ENCODE results near the gene CAPZA1. TPM values are rescaled to one million over a fixed set of nuclear protein-coding genes. Genes with fewer than 3 reads are reported as not detected.

Gene CAPZA1
- total RNA-seq, 2 donors from 2014 or later, result 284 to 302 TPM

DNA sequence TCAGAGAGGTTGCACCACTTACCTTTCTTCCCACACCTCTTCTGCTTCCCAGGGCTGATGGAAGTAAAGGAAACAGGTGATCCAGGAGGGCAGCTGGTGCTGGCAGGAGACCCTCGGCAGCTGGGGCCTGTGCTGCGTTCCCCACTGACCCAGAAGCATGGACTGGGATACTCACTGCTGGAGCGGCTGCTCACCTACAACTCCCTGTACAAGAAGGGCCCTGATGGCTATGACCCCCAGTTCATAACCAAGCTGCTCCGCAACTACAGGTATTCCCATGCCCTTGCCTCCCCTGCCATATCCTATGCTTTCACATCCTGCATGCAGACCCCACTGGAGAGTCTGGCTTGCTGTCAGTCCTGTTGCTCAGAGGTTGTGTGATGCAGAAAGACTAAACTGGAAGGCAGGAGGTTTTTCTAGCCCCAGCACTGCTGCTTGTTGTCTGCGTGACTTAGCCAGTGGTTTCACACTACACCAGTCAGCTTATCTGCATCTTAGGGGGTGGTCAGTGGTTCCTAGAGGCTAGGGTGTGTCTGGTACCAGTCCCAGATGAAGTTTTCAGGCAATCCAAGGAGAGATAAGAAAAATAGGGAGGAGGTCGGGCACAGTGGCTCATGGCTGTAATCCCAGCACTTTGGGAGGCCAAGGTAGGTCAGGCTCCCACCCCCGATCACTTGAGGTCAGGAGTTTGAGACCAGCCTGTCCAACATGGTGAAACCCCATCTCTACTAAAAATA, 77.1 kb downstream of the CAPZA1 start:
- ATAC-seq (replicated peaks), result no peak
- Mint-ChIP-seq H3K4me3 (no peak overlapping the region), H3K4me1 (peaks cover 12% of the 10 kb centered on the region), H3K27ac (no peak overlapping the region), H3K9me3 (no peaks in the 10 kb centered on the region), H3K36me3 (ENCODE audit: low read depth) (peaks cover 33% of the 10 kb centered on the region), H3K27me3 (no peaks in the 10 kb centered on the region)

GRCh38 chr1:112697781-112698201, 78.2 kb downstream of the CAPZA1 start:
- H3K36me3 Mint-ChIP-seq (ENCODE audit: low read depth), result peaks cover 32% of the 10 kb centered on the region
- H3K27ac Mint-ChIP-seq, result no peak overlapping the region
- no peak for ATAC-seq (replicated peaks)
- peaks cover 22% of the 10 kb centered on the region for H3K4me1 Mint-ChIP-seq
- no peak overlapping the region for H3K4me3 Mint-ChIP-seq
- no peaks in the 10 kb centered on the region for H3K27me3 Mint-ChIP-seq
- H3K9me3 Mint-ChIP-seq, result no peaks in the 10 kb centered on the region

DNA sequence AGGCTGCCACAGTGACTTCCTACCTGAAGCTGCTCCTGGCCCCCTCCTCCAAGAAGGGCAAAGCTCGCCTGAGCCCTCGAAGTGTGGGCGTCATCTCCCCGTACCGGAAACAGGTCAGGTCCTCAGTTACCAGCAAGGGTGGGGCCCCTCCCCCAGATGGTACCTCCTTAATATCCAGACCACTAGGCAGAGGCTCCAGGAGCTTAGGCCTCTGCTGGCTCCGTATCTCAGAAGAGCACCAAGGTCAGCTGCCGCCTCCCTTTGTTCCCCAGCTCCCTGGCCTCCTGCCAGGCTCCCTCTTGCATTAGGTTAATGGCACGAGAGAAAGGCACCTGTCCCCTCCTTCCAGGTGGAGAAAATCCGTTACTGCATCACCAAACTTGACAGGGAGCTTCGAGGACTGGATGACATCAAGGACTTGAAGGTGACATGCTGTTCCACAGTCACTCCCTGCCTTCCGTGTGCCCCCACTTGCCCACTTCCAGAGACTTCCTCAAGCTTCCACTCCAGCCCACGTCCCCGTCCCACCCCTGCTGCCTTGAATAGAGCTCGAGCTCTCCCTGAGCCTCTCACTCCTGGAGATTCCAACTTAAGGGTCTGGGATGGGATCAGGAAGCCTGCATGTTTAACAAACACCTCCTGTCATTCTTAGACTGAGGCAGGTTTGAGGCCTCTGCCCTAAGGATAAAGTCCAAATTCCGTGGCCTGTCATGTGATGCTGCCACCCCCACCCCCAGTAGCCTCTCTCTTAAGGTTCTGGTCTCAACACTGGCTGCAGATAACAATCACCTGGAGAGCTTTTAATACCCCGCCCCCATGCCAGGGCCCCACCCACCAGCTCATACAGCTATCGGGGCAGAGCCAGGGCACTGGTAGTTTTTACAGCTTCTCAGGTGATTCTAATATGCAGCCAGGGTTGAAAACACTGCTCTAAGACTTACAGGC, 79.0 kb downstream of the CAPZA1 start:
- no peaks in the 10 kb centered on the region for H3K9me3 Mint-ChIP-seq
- peaks cover 22% of the 10 kb centered on the region for H3K4me1 Mint-ChIP-seq
- ATAC-seq (replicated peaks), result no peak
- peak overlapping the region; percentile 39 for H3K27ac Mint-ChIP-seq
- H3K36me3 Mint-ChIP-seq (ENCODE audit: low read depth), result peaks cover 26% of the 10 kb centered on the region
- H3K27me3 Mint-ChIP-seq, result no peaks in the 10 kb centered on the region
- no peak overlapping the region for H3K4me3 Mint-ChIP-seq

GRCh38 chr1:112699425-112700144, 80.0 kb downstream of the CAPZA1 start:
- H3K4me3 Mint-ChIP-seq, result peak overlapping the region; percentile 42
- ATAC-seq (replicated peaks), result peak; percentile 15
- H3K27ac Mint-ChIP-seq, result peak overlapping the region; percentile 85
- peaks cover 28% of the 10 kb centered on the region for H3K4me1 Mint-ChIP-seq
- peaks cover 26% of the 10 kb centered on the region for H3K36me3 Mint-ChIP-seq (ENCODE audit: low read depth)
- no peaks in the 10 kb centered on the region for H3K27me3 Mint-ChIP-seq
- H3K9me3 Mint-ChIP-seq, result no peaks in the 10 kb centered on the region

GRCh38 chr1:112700290-112701226, 80.9 kb downstream of the CAPZA1 start:
- Mint-ChIP-seq H3K27me3 (no peaks in the 10 kb centered on the region), H3K4me3 (peak overlapping the region; percentile 42), H3K4me1 (peaks cover 36% of the 10 kb centered on the region), H3K9me3 (no peaks in the 10 kb centered on the region), H3K27ac (peak overlapping the region; percentile 85), H3K36me3 (ENCODE audit: low read depth) (peaks cover 26% of the 10 kb centered on the region)
- ATAC-seq (replicated peaks), result no peak

DNA sequence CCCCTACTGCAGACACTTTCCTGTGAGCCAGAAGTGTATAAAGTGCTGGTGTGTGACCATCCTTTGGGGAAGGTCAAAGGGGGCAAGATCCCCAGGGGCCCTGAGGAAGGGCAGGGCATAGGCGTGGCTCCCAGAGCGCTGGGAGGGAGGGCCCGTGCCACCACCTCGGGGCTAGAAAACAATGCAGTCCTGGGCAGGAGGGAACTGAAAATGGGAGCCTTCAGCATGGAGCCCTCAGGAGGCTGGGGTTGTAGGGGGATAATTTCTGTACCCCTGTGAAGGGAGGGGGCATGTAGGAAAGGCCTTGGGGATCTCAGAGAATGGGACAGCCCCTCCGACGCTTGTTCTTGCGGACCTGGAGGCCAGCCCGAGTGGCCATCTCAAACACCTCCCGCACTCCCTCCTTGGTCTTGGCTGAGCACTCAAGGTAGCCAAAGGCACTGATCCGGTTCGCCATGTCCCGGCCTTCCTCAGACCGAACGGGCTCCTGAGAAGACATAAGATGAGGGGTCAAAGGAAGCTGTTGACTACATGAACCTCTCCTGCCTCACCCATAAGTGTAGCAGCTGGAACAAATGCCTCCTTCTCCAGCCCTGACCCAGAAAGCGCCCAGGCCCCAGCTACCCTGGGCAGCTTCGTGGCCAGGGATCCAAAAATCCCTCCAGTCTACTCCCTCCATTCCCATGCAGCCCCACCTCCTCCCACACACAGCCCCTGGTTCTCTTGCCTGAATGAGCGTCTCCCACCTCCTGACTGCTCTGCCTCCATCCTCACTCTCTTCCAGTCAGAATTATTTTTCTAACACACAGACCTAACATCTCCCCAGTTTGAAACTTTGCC, 81.8 kb downstream of the CAPZA1 start:
- H3K9me3 Mint-ChIP-seq, result no peaks in the 10 kb centered on the region
- H3K27me3 Mint-ChIP-seq, result no peaks in the 10 kb centered on the region
- peak overlapping the region; percentile 42 for H3K4me3 Mint-ChIP-seq
- H3K36me3 Mint-ChIP-seq (ENCODE audit: low read depth), result peaks cover 26% of the 10 kb centered on the region
- peak overlapping the region; percentile 85 for H3K27ac Mint-ChIP-seq
- ATAC-seq (replicated peaks), result no peak
- peaks cover 38% of the 10 kb centered on the region for H3K4me1 Mint-ChIP-seq

DNA sequence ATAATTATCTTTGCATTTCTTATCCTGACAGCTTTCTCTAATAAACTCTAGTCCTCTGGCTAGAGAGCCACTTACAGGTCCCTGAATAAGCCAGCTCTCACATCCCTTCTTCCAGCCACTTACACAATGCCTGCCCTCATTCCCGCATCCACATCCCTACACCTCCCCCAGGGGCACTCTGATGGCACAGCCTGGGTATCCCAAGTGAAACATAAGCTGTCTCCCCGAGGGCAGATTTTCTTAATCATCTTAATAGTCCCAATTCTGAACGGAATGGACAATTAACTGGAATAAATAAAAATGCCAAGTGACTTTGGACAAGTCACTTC, 82.4 kb downstream of the CAPZA1 start:
- peaks cover 38% of the 10 kb centered on the region for H3K4me1 Mint-ChIP-seq
- H3K36me3 Mint-ChIP-seq (ENCODE audit: low read depth), result peaks cover 26% of the 10 kb centered on the region
- ATAC-seq (replicated peaks), result no peak
- H3K4me3 Mint-ChIP-seq, result peak overlapping the region; percentile 27
- no peaks in the 10 kb centered on the region for H3K9me3 Mint-ChIP-seq
- peak overlapping the region; percentile 68 for H3K27ac Mint-ChIP-seq
- no peaks in the 10 kb centered on the region for H3K27me3 Mint-ChIP-seq

DNA sequence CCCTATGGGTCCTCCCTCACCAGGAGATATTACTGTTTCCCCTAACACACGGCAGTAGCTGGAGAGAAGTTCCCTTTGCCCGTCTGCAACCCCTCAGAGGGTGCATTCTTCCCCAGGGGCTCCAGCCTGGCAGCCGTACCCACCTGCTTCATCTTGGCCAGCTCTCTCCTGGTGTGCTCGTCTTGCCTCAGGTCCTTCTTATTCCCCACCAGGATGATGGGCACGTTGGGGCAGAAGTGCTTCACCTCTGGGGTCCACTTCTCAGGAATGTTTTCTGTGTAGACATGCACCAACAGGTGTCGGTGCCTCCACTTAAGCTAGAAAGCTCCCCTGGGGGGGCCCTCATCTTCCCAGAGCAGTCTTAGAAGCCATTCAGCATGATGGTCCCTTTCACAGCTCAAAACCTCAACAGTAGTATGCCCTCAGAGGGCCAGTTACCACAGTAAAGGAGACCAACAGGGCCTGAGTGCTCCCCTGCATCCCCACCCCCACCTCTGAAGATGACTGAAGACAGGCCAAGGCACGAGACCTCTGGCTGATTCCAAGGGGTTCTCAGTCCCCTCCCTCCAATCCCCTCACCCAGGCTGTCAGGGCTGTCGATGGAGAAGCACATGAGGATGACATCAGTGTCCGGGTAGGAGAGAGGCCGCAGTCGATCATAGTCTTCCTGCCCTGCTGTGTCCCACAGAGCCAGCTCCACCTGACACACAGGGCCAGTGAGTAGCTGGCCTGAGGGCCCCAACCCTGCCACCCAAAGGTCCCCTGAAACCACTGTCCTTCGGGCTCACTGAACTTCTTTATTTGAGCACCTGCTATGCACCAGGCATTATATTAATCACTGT, 83.0 kb downstream of the CAPZA1 start:
- peak overlapping the region; percentile 68 for H3K27ac Mint-ChIP-seq
- no peaks in the 10 kb centered on the region for H3K9me3 Mint-ChIP-seq
- ATAC-seq (replicated peaks), result no peak
- H3K4me3 Mint-ChIP-seq, result peak overlapping the region; percentile 27
- H3K36me3 Mint-ChIP-seq (ENCODE audit: low read depth), result peaks cover 26% of the 10 kb centered on the region
- peaks cover 38% of the 10 kb centered on the region for H3K4me1 Mint-ChIP-seq
- no peaks in the 10 kb centered on the region for H3K27me3 Mint-ChIP-seq

DNA sequence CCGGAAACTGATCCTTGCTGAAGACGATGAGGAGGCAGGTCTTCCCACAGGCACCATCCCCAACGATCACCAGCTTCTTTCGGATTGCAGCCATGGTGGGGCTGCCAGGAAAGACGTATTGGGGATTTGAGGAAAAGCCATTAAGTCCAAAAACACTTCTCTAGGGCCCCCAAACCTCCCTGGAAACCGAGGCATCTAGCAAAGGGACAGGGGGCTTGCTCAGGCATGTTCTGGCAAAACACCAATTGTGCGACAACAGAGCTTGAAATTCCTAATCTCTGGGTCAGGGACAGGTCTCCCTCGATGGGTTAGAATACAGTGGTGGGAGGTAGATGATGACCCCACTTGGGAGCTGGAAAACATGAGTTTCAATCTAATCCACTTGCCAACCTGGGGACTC, 84.1 kb downstream of the CAPZA1 start:
- peak overlapping the region; percentile 79 for H3K4me3 Mint-ChIP-seq
- H3K4me1 Mint-ChIP-seq, result peaks cover 38% of the 10 kb centered on the region
- H3K27me3 Mint-ChIP-seq, result no peaks in the 10 kb centered on the region
- ATAC-seq (replicated peaks), result no peak
- no peaks in the 10 kb centered on the region for H3K9me3 Mint-ChIP-seq
- no peak overlapping the region for H3K27ac Mint-ChIP-seq
- peaks cover 26% of the 10 kb centered on the region for H3K36me3 Mint-ChIP-seq (ENCODE audit: low read depth)

DNA sequence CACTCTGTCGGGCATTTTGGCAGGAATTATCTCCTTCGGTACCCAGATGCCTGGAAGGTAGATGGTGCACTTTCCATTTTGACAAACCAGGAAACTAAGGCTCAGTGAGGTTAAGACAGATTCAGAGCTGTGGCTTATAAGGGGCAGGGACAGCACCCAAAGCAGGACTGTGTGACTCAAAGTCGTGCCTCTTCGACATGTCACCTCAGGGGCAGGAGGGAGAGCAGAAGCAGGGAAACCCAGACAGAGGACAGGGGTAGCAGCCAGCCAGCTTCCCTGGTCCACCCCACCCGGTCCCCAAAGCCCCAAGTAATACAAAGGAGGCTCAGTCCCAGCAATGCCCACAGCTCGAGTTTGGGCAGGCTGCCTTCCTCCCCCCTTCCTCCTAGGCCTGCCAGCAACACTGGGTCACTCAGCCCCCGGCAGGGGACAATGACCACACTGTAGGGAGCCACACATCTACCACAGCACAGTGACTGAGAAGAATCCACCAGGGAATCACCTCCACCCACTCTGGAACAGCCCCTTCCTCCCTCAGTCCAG, 84.8 kb downstream of the CAPZA1 start:
- Mint-ChIP-seq H3K9me3 (no peaks in the 10 kb centered on the region), H3K27ac (peak overlapping the region; percentile 66), H3K4me1 (peaks cover 38% of the 10 kb centered on the region), H3K27me3 (no peaks in the 10 kb centered on the region), H3K36me3 (ENCODE audit: low read depth) (peaks cover 23% of the 10 kb centered on the region), H3K4me3 (peak overlapping the region; percentile 79)
- ATAC-seq (replicated peaks), result peak; percentile 75

DNA sequence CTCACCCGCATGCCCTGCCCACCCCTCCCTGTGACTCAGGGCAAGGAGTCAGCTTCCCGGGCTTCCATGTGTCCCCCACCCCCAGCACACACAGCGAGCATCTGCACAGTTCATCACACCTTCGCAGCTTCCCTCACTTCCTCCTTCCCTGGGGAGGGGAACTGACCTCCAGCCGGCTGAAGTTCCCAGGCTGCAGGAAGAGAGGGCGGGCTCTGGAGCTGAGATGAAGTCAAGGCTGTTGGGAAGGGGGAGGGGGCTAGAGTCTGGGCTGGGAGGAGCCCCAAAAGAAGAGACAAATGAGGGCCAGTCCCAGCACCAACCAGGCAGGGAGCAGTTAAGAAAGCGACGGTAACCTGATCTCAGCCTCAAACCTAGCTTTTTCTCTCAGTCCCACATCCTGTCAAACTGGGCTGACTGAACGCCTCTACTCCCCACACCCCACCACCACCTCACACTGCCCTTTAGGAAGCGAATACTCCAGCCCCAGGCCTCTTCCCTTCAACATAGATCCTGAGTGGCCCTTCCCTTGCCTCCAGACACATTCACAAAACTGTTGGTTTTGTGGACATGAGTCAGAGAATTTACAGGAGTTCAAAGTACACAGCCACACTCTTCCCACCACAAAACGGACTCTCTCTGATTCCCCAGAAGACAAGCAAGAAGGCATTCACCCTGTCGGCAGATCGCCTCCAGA, 85.4 kb downstream of the CAPZA1 start:
- Mint-ChIP-seq H3K27ac (peak overlapping the region; percentile 66), H3K27me3 (no peaks in the 10 kb centered on the region), H3K36me3 (ENCODE audit: low read depth) (peaks cover 17% of the 10 kb centered on the region), H3K4me1 (peaks cover 37% of the 10 kb centered on the region), H3K4me3 (peak overlapping the region; percentile 79), H3K9me3 (no peaks in the 10 kb centered on the region)
- ATAC-seq (replicated peaks), result peak; percentile 69
